BLaER1 (cell line): ENCODE data around the gene THRSP.

Experiments
- H3K27ac ChIP-seq: shearing (Covaris generic); formaldehyde crosslinking; 2 replicates; pipeline ENCODE4 v1.8.1; 2022
- H3K27me3 ChIP-seq: shearing (Covaris generic); formaldehyde crosslinking; 2 replicates; pipeline ENCODE4 v1.8.1; 2022
- H3K36me3 ChIP-seq: shearing (Covaris generic); formaldehyde crosslinking; 2 replicates; pipeline ENCODE4 v1.8.1; 2022
- H3K4me1 ChIP-seq: shearing (Covaris generic); formaldehyde crosslinking; 2 replicates; pipeline ENCODE4 v1.8.1; 2022
- H3K4me2 ChIP-seq: shearing (Covaris generic); formaldehyde crosslinking; 2 replicates; pipeline ENCODE4 v1.8.1; 2022
- H3K4me3 ChIP-seq: shearing (Covaris generic); formaldehyde crosslinking; 2 replicates; pipeline ENCODE4 v1.8.1; 2022
- H3K9ac ChIP-seq: shearing (Covaris generic); formaldehyde crosslinking; 2 replicates; pipeline ENCODE4 v1.8.1; 2022
- H3K9me3 ChIP-seq: shearing (Covaris generic); formaldehyde crosslinking; 2 replicates; pipeline ENCODE4 v1.8.1; 2022
- H4K20me1 ChIP-seq: shearing (Covaris generic); formaldehyde crosslinking; 2 replicates; pipeline ENCODE4 v1.8.1; 2022
- Cebpa-rat ChIP-seq: shearing (Covaris generic); IDR thresholded peaks from 2 replicates; pipeline ENCODE4 v1.8.1; 2022

Gene THRSP

DNA sequence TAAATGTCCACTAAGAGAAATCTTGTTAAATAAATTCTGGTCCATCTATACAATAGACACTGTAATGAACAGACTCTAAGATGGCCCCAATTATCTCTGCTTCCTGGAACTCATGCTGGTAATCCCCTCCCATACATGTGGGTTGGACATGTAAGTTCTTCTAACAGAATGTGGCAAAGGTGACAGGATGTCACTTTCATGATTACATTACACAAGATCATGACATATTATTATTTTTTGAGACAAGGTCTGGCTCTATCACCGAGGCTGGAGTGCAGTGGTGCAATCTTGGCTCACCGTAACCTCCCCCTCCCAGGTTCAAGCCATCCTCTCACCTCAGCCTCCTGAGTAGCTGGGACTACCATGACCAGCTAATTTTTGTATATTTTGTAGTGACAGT is 30.6 kb downstream of the THRSP start:
- no peak for TF ChIP-seq Cebpa-rat
- Histone ChIP-seq H3K27ac (no peak overlapping the region), H3K36me3 (peaks cover 54% of the 10 kb centered on the region), H4K20me1 (no peaks in the 10 kb centered on the region), H3K4me1 (no peaks in the 10 kb centered on the region), H3K9ac (no peak overlapping the region), H3K4me3 (no peak overlapping the region), H3K9me3 (no peaks in the 10 kb centered on the region), H3K4me2 (no peak overlapping the region), H3K27me3 (no peaks in the 10 kb centered on the region)

GRCh38 chr11:78097666-78098385 is 34.2 kb downstream of the THRSP start:
- Histone ChIP-seq H3K4me3 (no peak overlapping the region), H3K4me2 (no peak overlapping the region), H3K36me3 (peaks cover 87% of the 10 kb centered on the region), H3K27me3 (no peaks in the 10 kb centered on the region), H3K9ac (no peak overlapping the region), H3K4me1 (no peaks in the 10 kb centered on the region), H4K20me1 (no peaks in the 10 kb centered on the region), H3K9me3 (no peaks in the 10 kb centered on the region), H3K27ac (no peak overlapping the region)
- TF ChIP-seq Cebpa-rat = no peak

- H3K4me1 ChIP-seq = no peaks in the 10 kb centered on the region
- no peaks in the 10 kb centered on the region for H3K27me3 ChIP-seq
- H3K4me2 ChIP-seq = no peak overlapping the region
- H3K9ac ChIP-seq = no peak overlapping the region
- no peaks in the 10 kb centered on the region for H4K20me1 ChIP-seq
- no peak for TF ChIP-seq Cebpa-rat
- peaks cover 77% of the 10 kb centered on the region for H3K36me3 ChIP-seq
- no peak overlapping the region for H3K4me3 ChIP-seq
- no peaks in the 10 kb centered on the region for H3K9me3 ChIP-seq
- H3K27ac ChIP-seq = no peak overlapping the region
Observed at GRCh38 chr11:78099666-78100065, 36.0 kb downstream of the THRSP start.

DNA sequence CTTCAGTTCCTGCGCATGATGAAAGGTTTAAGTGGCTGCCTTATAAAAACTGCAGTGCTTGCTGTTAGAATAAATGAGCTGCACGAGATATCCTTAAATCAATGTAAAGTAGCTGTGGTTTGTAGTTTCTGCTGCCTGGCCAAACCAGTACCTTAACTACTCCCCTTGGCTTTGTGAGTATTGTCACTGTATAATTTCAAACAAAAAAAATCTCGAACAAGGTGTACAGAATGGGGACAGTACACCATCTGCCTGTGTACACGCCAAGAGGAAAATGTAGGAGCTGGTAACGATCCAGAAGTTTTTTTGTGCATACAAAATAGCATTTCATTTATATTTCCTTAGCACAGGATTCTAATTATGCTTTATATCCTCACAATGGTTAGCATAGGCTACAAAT is 36.6 kb downstream of the THRSP start:
- Histone ChIP-seq H4K20me1 (no peaks in the 10 kb centered on the region), H3K4me1 (no peaks in the 10 kb centered on the region), H3K36me3 (peaks cover 75% of the 10 kb centered on the region), H3K9me3 (no peaks in the 10 kb centered on the region), H3K9ac (no peak overlapping the region), H3K27me3 (no peaks in the 10 kb centered on the region), H3K4me2 (no peak overlapping the region), H3K4me3 (no peak overlapping the region), H3K27ac (no peak overlapping the region)
- TF ChIP-seq Cebpa-rat = no peak

DNA sequence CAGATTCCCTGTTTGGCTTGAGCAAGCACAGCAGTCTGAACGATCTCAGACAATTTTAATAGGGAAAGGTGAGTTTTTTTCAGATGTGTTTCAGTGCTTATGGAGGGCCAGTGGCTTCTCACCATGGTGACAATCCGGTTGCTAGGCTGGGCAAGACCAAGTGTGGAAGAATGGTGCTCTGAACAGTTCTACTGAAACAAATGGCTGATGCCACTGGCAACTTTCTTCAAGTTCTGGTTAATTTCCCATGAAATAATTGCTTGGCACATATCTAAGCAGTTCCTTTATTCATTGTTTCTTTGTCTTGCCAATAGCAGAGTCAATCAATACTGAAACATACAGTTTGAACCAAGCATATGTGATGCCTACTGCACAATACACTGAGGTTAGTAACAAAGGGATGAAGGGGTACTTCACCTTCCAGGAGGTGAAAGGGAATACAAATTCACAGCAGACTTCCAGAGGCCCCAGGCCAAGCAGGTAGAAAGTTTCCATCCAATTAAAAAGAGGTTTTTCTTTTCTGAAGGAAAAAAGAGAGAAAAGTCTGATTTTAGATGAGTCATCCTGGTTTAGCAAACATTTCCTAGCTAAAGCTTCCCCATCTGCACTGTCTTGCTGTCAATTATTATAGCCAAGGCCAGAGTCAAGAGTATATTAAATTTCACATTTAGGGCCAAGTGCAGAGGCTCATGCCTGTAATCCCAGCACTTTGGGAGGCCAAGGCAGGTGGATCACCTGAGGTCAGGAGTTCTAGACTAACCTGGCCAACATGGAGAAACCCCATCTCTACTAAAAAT is 37.2 kb downstream of the THRSP start:
- Histone ChIP-seq H3K4me2 (no peak overlapping the region), H4K20me1 (no peaks in the 10 kb centered on the region), H3K36me3 (peaks cover 72% of the 10 kb centered on the region), H3K9ac (no peak overlapping the region), H3K9me3 (no peaks in the 10 kb centered on the region), H3K27ac (no peak overlapping the region), H3K4me3 (no peak overlapping the region), H3K4me1 (no peaks in the 10 kb centered on the region), H3K27me3 (no peaks in the 10 kb centered on the region)
- no peak for TF ChIP-seq Cebpa-rat

- Histone ChIP-seq H3K36me3 (peaks cover 84% of the 10 kb centered on the region), H3K27me3 (no peaks in the 10 kb centered on the region), H4K20me1 (no peaks in the 10 kb centered on the region), H3K4me1 (no peaks in the 10 kb centered on the region), H3K4me2 (no peak overlapping the region), H3K9ac (no peak overlapping the region), H3K4me3 (no peak overlapping the region), H3K27ac (no peak overlapping the region), H3K9me3 (no peaks in the 10 kb centered on the region)
- no peak for TF ChIP-seq Cebpa-rat
Observed at GRCh38 chr11:78109081-78110015, 45.7 kb downstream of the THRSP start.

DNA sequence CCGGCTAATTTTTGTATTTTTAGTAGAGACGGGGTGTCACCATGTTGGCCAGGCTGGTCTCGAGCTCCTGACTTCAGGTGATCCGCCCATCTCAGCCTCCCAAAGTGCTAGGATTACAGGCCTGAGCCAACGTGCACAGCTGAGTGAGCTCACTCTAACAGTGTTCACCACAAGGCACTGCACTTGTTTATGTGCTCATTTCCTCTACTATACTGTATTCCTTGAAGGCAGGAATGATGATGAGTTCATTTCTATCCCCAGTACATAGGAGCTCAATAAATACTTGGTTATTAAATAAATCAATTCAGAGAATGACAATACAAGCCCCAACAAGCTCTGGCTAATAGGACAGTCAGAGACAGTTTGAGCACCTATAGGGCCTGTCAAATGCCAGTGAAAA is 46.7 kb downstream of the THRSP start:
- Histone ChIP-seq H3K4me2 (no peak overlapping the region), H4K20me1 (no peaks in the 10 kb centered on the region), H3K4me1 (no peaks in the 10 kb centered on the region), H3K4me3 (no peak overlapping the region), H3K9ac (no peak overlapping the region), H3K27ac (no peak overlapping the region), H3K36me3 (peaks cover 91% of the 10 kb centered on the region), H3K27me3 (no peaks in the 10 kb centered on the region), H3K9me3 (no peaks in the 10 kb centered on the region)
- no peak for TF ChIP-seq Cebpa-rat

DNA sequence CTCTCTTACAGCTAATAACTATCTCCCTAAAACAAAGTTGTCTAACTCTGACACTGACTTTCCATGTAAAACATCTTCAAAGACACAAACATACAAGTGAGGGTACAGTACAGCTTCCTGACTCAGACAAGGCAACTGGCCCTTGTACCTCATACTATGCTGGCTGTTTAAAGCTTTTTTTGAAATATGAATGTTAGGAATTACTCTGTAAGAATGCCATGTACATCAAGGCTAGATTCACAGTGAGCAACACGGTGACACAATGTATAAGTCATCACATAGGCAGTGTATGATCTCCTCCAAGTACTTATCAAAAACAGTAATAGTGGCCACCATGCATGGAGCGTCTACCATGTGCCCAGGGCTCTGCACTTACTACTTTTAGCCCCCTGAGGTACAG is 47.2 kb downstream of the THRSP start:
- H3K9me3 ChIP-seq = no peaks in the 10 kb centered on the region
- peaks cover 92% of the 10 kb centered on the region for H3K36me3 ChIP-seq
- no peaks in the 10 kb centered on the region for H3K27me3 ChIP-seq
- no peaks in the 10 kb centered on the region for H4K20me1 ChIP-seq
- no peak for TF ChIP-seq Cebpa-rat
- H3K4me2 ChIP-seq = no peak overlapping the region
- no peak overlapping the region for H3K4me3 ChIP-seq
- no peaks in the 10 kb centered on the region for H3K4me1 ChIP-seq
- H3K27ac ChIP-seq = no peak overlapping the region
- no peak overlapping the region for H3K9ac ChIP-seq

DNA sequence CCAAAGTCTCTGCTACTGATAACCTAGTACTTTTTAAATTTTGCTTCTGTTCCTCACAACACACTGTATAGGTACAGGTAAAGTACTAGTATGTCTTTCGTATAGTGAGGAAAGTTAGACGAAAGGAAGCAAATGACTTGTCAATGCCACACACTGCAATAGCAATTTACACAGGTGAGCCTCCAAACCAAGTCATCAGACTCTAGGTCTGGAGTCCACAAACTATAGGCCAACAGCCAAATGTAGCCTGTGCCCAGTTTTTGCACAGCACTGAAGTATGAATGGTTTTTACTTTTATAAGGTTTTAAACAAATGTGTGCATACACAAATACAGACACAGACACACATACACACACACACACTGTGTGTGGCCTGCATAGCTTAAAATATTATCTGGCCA is 47.6 kb downstream of the THRSP start:
- peaks cover 92% of the 10 kb centered on the region for H3K36me3 ChIP-seq
- H4K20me1 ChIP-seq = no peaks in the 10 kb centered on the region
- no peak for TF ChIP-seq Cebpa-rat
- no peaks in the 10 kb centered on the region for H3K4me1 ChIP-seq
- H3K9ac ChIP-seq = no peak overlapping the region
- H3K4me3 ChIP-seq = no peak overlapping the region
- H3K27ac ChIP-seq = no peak overlapping the region
- no peaks in the 10 kb centered on the region for H3K27me3 ChIP-seq
- no peak overlapping the region for H3K4me2 ChIP-seq
- H3K9me3 ChIP-seq = no peaks in the 10 kb centered on the region
